ENCODE measurements around the gene HTRA2.

Gene HTRA2

GRCh38 chr2:74573747-74574562 is 44.2 kb downstream of the HTRA2 start:
- no peak overlapping the region for H3K4me3 ChIP-seq (ENCODE audit: insufficient read length, low read depth)
- H3K9me3 ChIP-seq (ENCODE audit: insufficient read depth, low read length): no peaks in the 10 kb centered on the region
- H3K9ac ChIP-seq (ENCODE audit: insufficient read length, low read depth): no peak overlapping the region
- DNase-seq (ENCODE audit: low read depth, low spot score): no peak
- H3K27me3 ChIP-seq (ENCODE audit: insufficient read depth, insufficient read length): no peaks in the 10 kb centered on the region
- H3K36me3 ChIP-seq (ENCODE audit: insufficient read depth, insufficient read length, low read length): no peaks in the 10 kb centered on the region
- TF ChIP-seq ZNF274 (IDR thresholded peaks at IDR 0.05; ENCODE audit: low read depth, low read length) (no peak), YY1 (IDR thresholded peaks at IDR 0.05; ENCODE audit: insufficient read depth, insufficient read length) (no peak), SUZ12 (IDR thresholded peaks at IDR 0.05; ENCODE audit: extremely low read depth, insufficient read depth, insufficient read length) (no peak)
- no peaks in the 10 kb centered on the region for H3K4me1 ChIP-seq (ENCODE audit: insufficient read depth, insufficient read length)

- H3K36me3 ChIP-seq (ENCODE audit: insufficient read depth, insufficient read length, low read length): no peaks in the 10 kb centered on the region
- H3K4me3 ChIP-seq (ENCODE audit: insufficient read length, low read depth): no peak overlapping the region
- no peaks in the 10 kb centered on the region for H3K4me1 ChIP-seq (ENCODE audit: insufficient read depth, insufficient read length)
- H3K9ac ChIP-seq (ENCODE audit: insufficient read length, low read depth): no peak overlapping the region
- no peak for TF ChIP-seq YY1 (IDR thresholded peaks at IDR 0.05; ENCODE audit: insufficient read depth, insufficient read length)
- no peak for TF ChIP-seq SUZ12 (IDR thresholded peaks at IDR 0.05; ENCODE audit: extremely low read depth, insufficient read depth, insufficient read length)
- TF ChIP-seq ZNF274 (IDR thresholded peaks at IDR 0.05; ENCODE audit: low read depth, low read length): no peak
- DNase-seq (ENCODE audit: low read depth, low spot score): no peak
- H3K9me3 ChIP-seq (ENCODE audit: insufficient read depth, low read length): no peaks in the 10 kb centered on the region
- H3K27me3 ChIP-seq (ENCODE audit: insufficient read depth, insufficient read length): no peaks in the 10 kb centered on the region
Measured at GRCh38 chr2:74575320-74575719, 45.6 kb downstream of the HTRA2 start.

GRCh38 chr2:74576211-74576862 is 46.6 kb downstream of the HTRA2 start:
- DNase-seq (ENCODE audit: low read depth, low spot score): no peak
- no peaks in the 10 kb centered on the region for H3K4me1 ChIP-seq (ENCODE audit: insufficient read depth, insufficient read length)
- TF ChIP-seq ZNF274 (IDR thresholded peaks at IDR 0.05; ENCODE audit: low read depth, low read length): no peak
- TF ChIP-seq SUZ12 (IDR thresholded peaks at IDR 0.05; ENCODE audit: extremely low read depth, insufficient read depth, insufficient read length): no peak
- no peak for TF ChIP-seq YY1 (IDR thresholded peaks at IDR 0.05; ENCODE audit: insufficient read depth, insufficient read length)
- H3K27me3 ChIP-seq (ENCODE audit: insufficient read depth, insufficient read length): no peaks in the 10 kb centered on the region
- no peak overlapping the region for H3K4me3 ChIP-seq (ENCODE audit: insufficient read length, low read depth)
- no peak overlapping the region for H3K9ac ChIP-seq (ENCODE audit: insufficient read length, low read depth)
- no peaks in the 10 kb centered on the region for H3K9me3 ChIP-seq (ENCODE audit: insufficient read depth, low read length)
- peaks cover 7% of the 10 kb centered on the region for H3K36me3 ChIP-seq (ENCODE audit: insufficient read depth, insufficient read length, low read length)

- Histone ChIP-seq H3K9me3 (ENCODE audit: insufficient read depth, low read length) (no peaks in the 10 kb centered on the region), H3K4me3 (ENCODE audit: insufficient read length, low read depth) (no peak overlapping the region), H3K27me3 (ENCODE audit: insufficient read depth, insufficient read length) (no peaks in the 10 kb centered on the region), H3K4me1 (ENCODE audit: insufficient read depth, insufficient read length) (no peaks in the 10 kb centered on the region), H3K9ac (ENCODE audit: insufficient read length, low read depth) (no peak overlapping the region), H3K36me3 (ENCODE audit: insufficient read depth, insufficient read length, low read length) (peaks cover 9% of the 10 kb centered on the region)
- no peak for TF ChIP-seq SUZ12 (IDR thresholded peaks at IDR 0.05; ENCODE audit: extremely low read depth, insufficient read depth, insufficient read length)
- no peak for TF ChIP-seq YY1 (IDR thresholded peaks at IDR 0.05; ENCODE audit: insufficient read depth, insufficient read length)
- no peak for TF ChIP-seq ZNF274 (IDR thresholded peaks at IDR 0.05; ENCODE audit: low read depth, low read length)
- DNase-seq (ENCODE audit: low read depth, low spot score): no peak
Measured at GRCh38 chr2:74576863-74577229, 47.1 kb downstream of the HTRA2 start.

GRCh38 chr2:74577448-74577847 is 47.7 kb downstream of the HTRA2 start:
- peaks cover 9% of the 10 kb centered on the region for H3K36me3 ChIP-seq (ENCODE audit: insufficient read depth, insufficient read length, low read length)
- DNase-seq (ENCODE audit: low read depth, low spot score): no peak
- H3K27me3 ChIP-seq (ENCODE audit: insufficient read depth, insufficient read length): no peaks in the 10 kb centered on the region

GRCh38 chr2:74578408-74578807 is 48.7 kb downstream of the HTRA2 start:
- H3K27me3 ChIP-seq (ENCODE audit: insufficient read depth, insufficient read length): no peaks in the 10 kb centered on the region
- DNase-seq (ENCODE audit: low read depth, low spot score): no peak
- no peak for TF ChIP-seq SUZ12 (IDR thresholded peaks at IDR 0.05; ENCODE audit: extremely low read depth, insufficient read depth, insufficient read length)
- no peak for TF ChIP-seq YY1 (IDR thresholded peaks at IDR 0.05; ENCODE audit: insufficient read depth, insufficient read length)
- TF ChIP-seq ZNF274 (IDR thresholded peaks at IDR 0.05; ENCODE audit: low read depth, low read length): no peak
- no peak overlapping the region for H3K9ac ChIP-seq (ENCODE audit: insufficient read length, low read depth)
- H3K9me3 ChIP-seq (ENCODE audit: insufficient read depth, low read length): no peaks in the 10 kb centered on the region
- peaks cover 9% of the 10 kb centered on the region for H3K36me3 ChIP-seq (ENCODE audit: insufficient read depth, insufficient read length, low read length)
- H3K4me1 ChIP-seq (ENCODE audit: insufficient read depth, insufficient read length): no peaks in the 10 kb centered on the region
- H3K4me3 ChIP-seq (ENCODE audit: insufficient read length, low read depth): no peak overlapping the region

More at GRCh38 chr2:74577448-74577847, 47.7 kb downstream of the HTRA2 start:
- Histone ChIP-seq H3K9ac (ENCODE audit: insufficient read length, low read depth) (no peak overlapping the region), H3K4me3 (ENCODE audit: insufficient read length, low read depth) (no peak overlapping the region), H3K4me1 (ENCODE audit: insufficient read depth, insufficient read length) (no peaks in the 10 kb centered on the region), H3K9me3 (ENCODE audit: insufficient read depth, low read length) (no peaks in the 10 kb centered on the region)
- TF ChIP-seq ZNF274 (IDR thresholded peaks at IDR 0.05; ENCODE audit: low read depth, low read length) (no peak), YY1 (IDR thresholded peaks at IDR 0.05; ENCODE audit: insufficient read depth, insufficient read length) (no peak), SUZ12 (IDR thresholded peaks at IDR 0.05; ENCODE audit: extremely low read depth, insufficient read depth, insufficient read length) (no peak)

GRCh38 chr2:74581463-74581862 is 51.7 kb downstream of the HTRA2 start:
- no peak overlapping the region for H3K9ac ChIP-seq (ENCODE audit: insufficient read length, low read depth)
- H3K4me3 ChIP-seq (ENCODE audit: insufficient read length, low read depth): no peak overlapping the region
- H3K36me3 ChIP-seq (ENCODE audit: insufficient read depth, insufficient read length, low read length): peaks cover 9% of the 10 kb centered on the region
- no peaks in the 10 kb centered on the region for H3K9me3 ChIP-seq (ENCODE audit: insufficient read depth, low read length)
- no peak for DNase-seq (ENCODE audit: low read depth, low spot score)
- no peaks in the 10 kb centered on the region for H3K4me1 ChIP-seq (ENCODE audit: insufficient read depth, insufficient read length)
- H3K27me3 ChIP-seq (ENCODE audit: insufficient read depth, insufficient read length): no peaks in the 10 kb centered on the region
- TF ChIP-seq SUZ12 (IDR thresholded peaks at IDR 0.05; ENCODE audit: extremely low read depth, insufficient read depth, insufficient read length) (no peak), YY1 (IDR thresholded peaks at IDR 0.05; ENCODE audit: insufficient read depth, insufficient read length) (no peak), ZNF274 (IDR thresholded peaks at IDR 0.05; ENCODE audit: low read depth, low read length) (no peak)

Data from NT2/D1 (cell line).